ENCODE data around the gene NF1.

NF1 gene

GRCh38 chr17:31390748-31391495 lies 296.1 kb downstream of the NF1 start:
- DNase-seq, result no peak

GRCh38 chr17:31391496-31391949 lies 296.7 kb downstream of the NF1 start, which contains the start of gene RAB11FIP4:
Gene RAB11FIP4 (plus strand): TSS chr17:31391675. CDS start chr17:31391853, 178 bp downstream.
- peak; percentile 21 for DNase-seq

GRCh38 chr17:31392002-31392855 lies 297.5 kb downstream of the NF1 start:
- DNase-seq, result no peak

- no peak for DNase-seq
Measured at GRCh38 chr17:31392856-31393748, 298.3 kb downstream of the NF1 start.

- no peak for DNase-seq
Measured at GRCh38 chr17:31393749-31394146, 299.0 kb downstream of the NF1 start.

- peak; percentile 47 for DNase-seq
Measured at GRCh38 chr17:31394544-31394943, 299.8 kb downstream of the NF1 start.

GRCh38 chr17:31397256-31397939 lies 302.6 kb downstream of the NF1 start:
- no peak for DNase-seq

- no peak for DNase-seq
Measured at GRCh38 chr17:31398381-31399311, 303.9 kb downstream of the NF1 start.

- no peak for DNase-seq
Measured at GRCh38 chr17:31400481-31400950, 305.7 kb downstream of the NF1 start.

GRCh38 chr17:31401456-31402254 lies 306.9 kb downstream of the NF1 start:
- DNase-seq, result no peak

- DNase-seq, result peak; percentile 30
Measured at GRCh38 chr17:31404028-31404949, 309.5 kb downstream of the NF1 start.

GRCh38 chr17:31405890-31406371 lies 311.2 kb downstream of the NF1 start:
- DNase-seq, result no peak

GRCh38 chr17:31408586-31408985 lies 313.8 kb downstream of the NF1 start:
- no peak for DNase-seq

GRCh38 chr17:31411707-31412285 lies 317.0 kb downstream of the NF1 start:
- no peak for DNase-seq

GRCh38 chr17:31412511-31412910 lies 317.7 kb downstream of the NF1 start:
- no peak for DNase-seq

GRCh38 chr17:31413081-31413799 lies 318.5 kb downstream of the NF1 start:
- no peak for DNase-seq

GRCh38 chr17:31413874-31414549 lies 319.2 kb downstream of the NF1 start:
- DNase-seq, result no peak
